Gastrocnemius medialis (tissue), 4 donors: Measurements from ENCODE around the gene PPP1R14C.

Experiments
- CTCF ChIP-seq, 5 experiments: fragments of 450-650 bp in 3 of 5; fragments of 200-600 bp in 2 of 5; sonication (generic) in 2 of 5; IDR thresholded peaks in 4 of 5; conservative IDR thresholded peaks in 1 of 5; 1 replicate in 4 of 5; 2 replicates in 1 of 5; pipeline ENCODE4 v1.5.1; 2016 to 2019; ENCODE audit warnings: antibody characterized with exemption in 5 of 5, mild to moderate bottlenecking in 3 of 5, moderate library complexity in 3 of 5
- POLR2A ChIP-seq, 2 donors: fragments of 450-650 bp; IDR thresholded peaks; one replicate each; pipeline ENCODE4 v1.6.1; 2017; ENCODE audit warnings: antibody characterized with exemption in 2 of 2, mild to moderate bottlenecking in 2 of 2, moderate library complexity in 2 of 2

- TF ChIP-seq CTCF (IDR thresholded peaks at IDR 0.05 in 4 of 5, conservative IDR thresholded peaks at IDR 0.05 in 1 of 5) (no peak), POLR2A (IDR thresholded peaks at IDR 0.05) (no peak)
These were observed 49.0 kb downstream of the PPP1R14C start for GRCh38 chr6:150191809-150192208.
